ENCODE results near the gene RIT1. TPM values are rescaled to one million over a fixed set of nuclear protein-coding genes. Genes with fewer than 3 reads are reported as not detected.

The RIT1 gene
- total and polyA plus RNA-seq, 2 of the 13 experiments (the other 11 are each of a cell fraction or from before 2014, with no cell fraction given), result 12.2 to 32.2 TPM

DNA sequence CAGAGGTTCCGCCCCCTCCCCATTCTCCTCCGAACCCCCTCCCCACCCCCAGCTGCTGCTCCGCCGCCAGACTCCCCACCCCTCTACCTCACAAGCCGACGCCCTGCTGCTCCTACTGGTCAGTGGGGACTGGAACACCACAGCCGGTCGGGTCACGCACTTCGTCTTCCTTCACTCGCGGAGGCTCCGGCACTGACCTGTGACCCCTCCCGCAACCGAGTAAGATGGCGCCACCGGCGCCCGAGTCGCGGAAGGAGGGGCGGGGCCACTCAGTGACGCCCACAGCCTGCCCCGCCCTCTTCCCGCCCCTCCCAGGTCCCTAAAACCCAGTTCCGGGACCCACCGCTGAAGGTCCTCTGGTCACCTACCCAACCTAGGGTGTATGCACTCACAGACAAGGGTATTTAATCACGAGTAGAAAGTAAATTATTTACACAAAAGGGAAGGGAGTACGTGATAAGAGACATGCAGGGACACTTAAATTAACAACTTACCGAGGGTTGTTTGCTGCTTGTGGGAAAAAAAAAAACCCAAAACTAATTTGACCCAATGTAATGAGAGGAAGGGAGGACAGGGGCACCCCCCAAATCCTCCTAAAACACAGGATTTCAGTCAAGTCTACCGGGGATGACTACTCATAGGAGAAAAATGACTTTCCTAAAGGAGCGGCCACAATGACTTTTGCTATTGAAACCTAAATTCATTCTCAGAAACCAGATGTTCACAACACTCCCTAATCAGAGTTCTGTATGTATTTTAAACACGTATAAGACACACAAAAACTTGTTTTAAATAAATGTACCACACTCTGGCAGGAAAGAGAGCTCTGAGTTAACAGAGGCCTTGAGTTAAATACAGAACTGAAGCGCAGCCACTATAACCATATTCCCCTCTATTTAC, at the start of gene RIT1 (continued):
- TF ChIP-seq, protein P1, sequence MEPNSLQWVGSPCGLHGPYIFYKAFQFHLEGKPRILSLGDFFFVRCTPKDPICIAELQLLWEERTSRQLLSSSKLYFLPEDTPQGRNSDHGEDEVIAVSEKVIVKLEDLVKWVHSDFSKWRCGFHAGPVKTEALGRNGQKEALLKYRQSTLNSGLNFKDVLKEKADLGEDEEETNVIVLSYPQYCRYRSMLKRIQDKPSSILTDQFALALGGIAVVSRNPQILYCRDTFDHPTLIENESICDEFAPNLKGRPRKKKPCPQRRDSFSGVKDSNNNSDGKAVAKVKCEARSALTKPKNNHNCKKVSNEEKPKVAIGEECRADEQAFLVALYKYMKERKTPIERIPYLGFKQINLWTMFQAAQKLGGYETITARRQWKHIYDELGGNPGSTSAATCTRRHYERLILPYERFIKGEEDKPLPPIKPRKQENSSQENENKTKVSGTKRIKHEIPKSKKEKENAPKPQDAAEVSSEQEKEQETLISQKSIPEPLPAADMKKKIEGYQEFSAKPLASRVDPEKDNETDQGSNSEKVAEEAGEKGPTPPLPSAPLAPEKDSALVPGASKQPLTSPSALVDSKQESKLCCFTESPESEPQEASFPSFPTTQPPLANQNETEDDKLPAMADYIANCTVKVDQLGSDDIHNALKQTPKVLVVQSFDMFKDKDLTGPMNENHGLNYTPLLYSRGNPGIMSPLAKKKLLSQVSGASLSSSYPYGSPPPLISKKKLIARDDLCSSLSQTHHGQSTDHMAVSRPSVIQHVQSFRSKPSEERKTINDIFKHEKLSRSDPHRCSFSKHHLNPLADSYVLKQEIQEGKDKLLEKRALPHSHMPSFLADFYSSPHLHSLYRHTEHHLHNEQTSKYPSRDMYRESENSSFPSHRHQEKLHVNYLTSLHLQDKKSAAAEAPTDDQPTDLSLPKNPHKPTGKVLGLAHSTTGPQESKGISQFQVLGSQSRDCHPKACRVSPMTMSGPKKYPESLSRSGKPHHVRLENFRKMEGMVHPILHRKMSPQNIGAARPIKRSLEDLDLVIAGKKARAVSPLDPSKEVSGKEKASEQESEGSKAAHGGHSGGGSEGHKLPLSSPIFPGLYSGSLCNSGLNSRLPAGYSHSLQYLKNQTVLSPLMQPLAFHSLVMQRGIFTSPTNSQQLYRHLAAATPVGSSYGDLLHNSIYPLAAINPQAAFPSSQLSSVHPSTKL (CRISPR knock-in tag; IDR thresholded peaks at IDR 0.05), result peak; percentile 16; the same call in 1 of the 2 replicates
- TF ChIP-seq, protein P2, sequence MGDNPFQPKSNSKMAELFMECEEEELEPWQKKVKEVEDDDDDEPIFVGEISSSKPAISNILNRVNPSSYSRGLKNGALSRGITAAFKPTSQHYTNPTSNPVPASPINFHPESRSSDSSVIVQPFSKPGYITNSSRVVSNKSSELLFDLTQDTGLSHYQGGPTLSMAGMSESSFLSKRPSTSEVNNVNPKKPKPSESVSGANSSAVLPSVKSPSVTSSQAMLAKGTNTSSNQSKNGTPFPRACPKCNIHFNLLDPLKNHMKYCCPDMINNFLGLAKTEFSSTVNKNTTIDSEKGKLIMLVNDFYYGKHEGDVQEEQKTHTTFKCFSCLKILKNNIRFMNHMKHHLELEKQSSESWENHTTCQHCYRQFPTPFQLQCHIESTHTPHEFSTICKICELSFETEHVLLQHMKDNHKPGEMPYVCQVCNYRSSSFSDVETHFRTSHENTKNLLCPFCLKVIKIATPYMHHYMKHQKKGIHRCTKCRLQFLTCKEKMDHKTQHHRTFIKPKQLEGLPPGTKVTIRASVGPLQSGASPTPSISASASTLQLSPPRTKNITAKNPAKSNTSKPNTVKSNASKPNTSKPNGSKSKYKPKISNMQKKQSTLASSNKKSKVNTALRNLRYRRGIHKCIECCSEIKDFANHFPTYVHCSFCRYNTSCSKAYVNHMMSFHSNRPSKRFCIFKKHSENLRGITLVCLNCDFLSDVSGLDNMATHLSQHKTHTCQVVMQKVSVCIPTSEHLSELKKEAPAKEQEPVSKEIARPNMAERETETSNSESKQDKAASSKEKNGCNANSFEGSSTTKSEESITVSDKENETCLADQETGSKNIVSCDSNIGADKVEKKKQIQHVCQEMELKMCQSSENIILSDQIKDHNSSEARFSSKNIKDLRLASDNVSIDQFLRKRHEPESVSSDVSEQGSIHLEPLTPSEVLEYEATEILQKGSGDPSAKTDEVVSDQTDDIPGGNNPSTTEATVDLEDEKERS (CRISPR knock-in tag; IDR thresholded peaks at IDR 0.05), result 0 out of 2 replicates have a peak, but pooled peaks have one; percentile 69
- TF ChIP-seq, protein P3, sequence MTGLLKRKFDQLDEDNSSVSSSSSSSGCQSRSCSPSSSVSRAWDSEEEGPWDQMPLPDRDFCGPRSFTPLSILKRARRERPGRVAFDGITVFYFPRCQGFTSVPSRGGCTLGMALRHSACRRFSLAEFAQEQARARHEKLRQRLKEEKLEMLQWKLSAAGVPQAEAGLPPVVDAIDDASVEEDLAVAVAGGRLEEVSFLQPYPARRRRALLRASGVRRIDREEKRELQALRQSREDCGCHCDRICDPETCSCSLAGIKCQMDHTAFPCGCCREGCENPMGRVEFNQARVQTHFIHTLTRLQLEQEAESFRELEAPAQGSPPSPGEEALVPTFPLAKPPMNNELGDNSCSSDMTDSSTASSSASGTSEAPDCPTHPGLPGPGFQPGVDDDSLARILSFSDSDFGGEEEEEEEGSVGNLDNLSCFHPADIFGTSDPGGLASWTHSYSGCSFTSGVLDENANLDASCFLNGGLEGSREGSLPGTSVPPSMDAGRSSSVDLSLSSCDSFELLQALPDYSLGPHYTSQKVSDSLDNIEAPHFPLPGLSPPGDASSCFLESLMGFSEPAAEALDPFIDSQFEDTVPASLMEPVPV (CRISPR knock-in tag; IDR thresholded peaks at IDR 0.05), result no peak
- TF ChIP-seq, protein P4, sequence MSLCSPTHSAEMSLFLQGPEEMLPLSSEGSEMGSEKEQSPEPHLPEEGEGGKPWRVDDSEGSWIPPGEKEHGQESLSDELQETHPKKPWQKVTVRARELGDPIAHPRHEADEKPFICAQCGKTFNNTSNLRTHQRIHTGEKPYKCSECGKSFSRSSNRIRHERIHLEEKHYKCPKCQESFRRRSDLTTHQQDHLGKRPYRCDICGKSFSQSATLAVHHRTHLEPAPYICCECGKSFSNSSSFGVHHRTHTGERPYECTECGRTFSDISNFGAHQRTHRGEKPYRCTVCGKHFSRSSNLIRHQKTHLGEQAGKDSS (CRISPR knock-in tag; IDR thresholded peaks at IDR 0.05; ENCODE audit: borderline replicate concordance, low read depth), result 0 out of 2 replicates have a peak, but pooled peaks have one; percentile 38
- peak; percentile 20; the same call in 1 of the 2 replicates for TF ChIP-seq IRF2 (CRISPR knock-in tag; IDR thresholded peaks at IDR 0.05)
- TF ChIP-seq YEATS2 (CRISPR knock-in tag; IDR thresholded peaks at IDR 0.05; ENCODE audit: borderline replicate concordance), result peak; percentile 38; the same call in 1 of the 2 replicates
- peak; percentile 76 for TF ChIP-seq GABPB1 (CRISPR knock-in tag; IDR thresholded peaks at IDR 0.05)
- peak; percentile 61 for TF ChIP-seq SPEN (CRISPR knock-in tag; IDR thresholded peaks at IDR 0.05; ENCODE audit: low read depth)
- TF ChIP-seq PCBP1 (IDR thresholded peaks at IDR 0.05; ENCODE audit: borderline replicate concordance, low read depth, low read length), result 0 out of 2 replicates have a peak, but pooled peaks have one; percentile 74
- TF ChIP-seq ZNF484 (CRISPR knock-in tag; IDR thresholded peaks at IDR 0.05; ENCODE audit: borderline replicate concordance, low read depth), result no peak
- TF ChIP-seq ATM (IDR thresholded peaks at IDR 0.05; ENCODE audit: borderline replicate concordance), result no peak
- TF ChIP-seq, protein P5, sequence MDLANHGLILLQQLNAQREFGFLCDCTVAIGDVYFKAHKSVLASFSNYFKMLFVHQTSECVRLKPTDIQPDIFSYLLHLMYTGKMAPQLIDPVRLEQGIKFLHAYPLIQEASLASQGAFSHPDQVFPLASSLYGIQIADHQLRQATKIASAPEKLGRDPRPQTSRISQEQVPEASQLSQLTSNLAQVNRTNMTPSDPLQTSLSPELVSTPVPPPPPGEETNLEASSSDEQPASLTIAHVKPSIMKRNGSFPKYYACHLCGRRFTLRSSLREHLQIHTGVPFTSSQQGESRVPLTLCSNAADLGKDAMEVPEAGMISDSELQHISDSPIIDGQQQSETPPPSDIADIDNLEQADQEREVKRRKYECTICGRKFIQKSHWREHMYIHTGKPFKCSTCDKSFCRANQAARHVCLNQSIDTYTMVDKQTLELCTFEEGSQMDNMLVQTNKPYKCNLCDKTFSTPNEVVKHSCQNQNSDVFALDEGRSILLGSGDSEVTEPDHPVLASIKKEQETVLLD (CRISPR knock-in tag; IDR thresholded peaks at IDR 0.05; ENCODE audit: low read depth), result peak; percentile 70
